Breast epithelium (tissue), 4 donors: Measurements from ENCODE around the gene LRFN3. TPM values are rescaled to one million over a fixed set of nuclear protein-coding genes. Genes with fewer than 3 reads are reported as not detected.
"Not testable (repeated sequence)": the region's sequence is repeated elsewhere in the genome, so short reads cannot be mapped to it uniquely, and the experiment has no call there.

ENCODE experiments used
- DNase-seq, 2 donors: peaks; one replicate each; pipeline ENCODE4 v3.0.0-alpha.2; 2019; ENCODE audit warnings: low spot score in 2 of 2
- H3K27ac ChIP-seq, 2 donors: fragments of 200-600 bp; sonication (generic) in 1 of 2; one replicate each; pipeline ENCODE4 v1.5.1; 2016 to 2019; ENCODE audit warnings: mild to moderate bottlenecking in 1 of 2
- H3K27me3 ChIP-seq, 2 donors: fragments of 200-600 bp; sonication (generic) in 1 of 2; one replicate each; pipeline versions ENCODE4 v1.5.1 to v1.6.0; 2017 to 2019; ENCODE audit warnings: control low read depth in 1 of 2, mild to moderate bottlenecking in 1 of 2
- H3K36me3 ChIP-seq: fragments of 200-600 bp; one replicate; pipeline ENCODE4 v1.5.1; 2019
- H3K4me1 ChIP-seq, 2 donors: fragments of 200-600 bp; sonication (generic); one replicate each; pipeline ENCODE4 v1.5.1; 2016 to 2019; ENCODE audit warnings: control low read depth in 1 of 2
- H3K4me3 ChIP-seq, 3 donors: fragments of 200-600 bp; sonication (generic); 1 replicate in 2 of 3; 2 replicates in 1 of 3; pipeline ENCODE4 v1.5.1; 2016 to 2019; ENCODE audit warnings: mild to moderate bottlenecking in 3 of 3, moderate library complexity in 2 of 3
- H3K9me3 ChIP-seq, 2 donors: fragments of 200-600 bp; sonication (generic) in 1 of 2; one replicate each; pipeline ENCODE4 v1.5.1; 2016 to 2019; ENCODE audit warnings: control low read depth in 1 of 2
- CTCF ChIP-seq, 3 donors: fragments of 450-650 bp; IDR thresholded peaks; one replicate each; pipeline ENCODE4 v1.5.1; 2016 to 2017; ENCODE audit warnings: antibody characterized with exemption in 3 of 3, mild to moderate bottlenecking in 3 of 3, moderate library complexity in 3 of 3
- POLR2A ChIP-seq: fragments of 450-650 bp; IDR thresholded peaks from one replicate; pipeline ENCODE4 v1.6.1; 2016; ENCODE audit warnings: antibody characterized with exemption, mild to moderate bottlenecking, moderate library complexity
- POLR2AphosphoS5 ChIP-seq, 3 donors: sonication (generic); formaldehyde crosslinking; IDR thresholded peaks; one replicate each; pipeline ENCODE4 v1.6.1; 2017; ENCODE audit warnings: antibody characterized with exemption in 3 of 3
- intact Hi-C: fragments of 100-400 bp; cut with DNase I; formaldehyde crosslinking; loops from one replicate; pipeline ENCODE4 v1.15.1; 2023; ENCODE audit warnings: low total_unique reads
- total RNA-seq, 3 donors: library from RNA; depleted of rRNA; stranded (reverse); fragments of >200 nt; gene quantifications; one replicate each; pipeline ENCODE4 v1.1.0, GENCODE V29; 2016

Gene LRFN3
- total RNA-seq: 1 to 10 TPM; 5.2 to 6.7 (median 5.4) TPM

GRCh38 chr19:35935911-35936737, at the start of gene LRFN3:
LRFN3 (plus strand) TSS chr19:35936374; CDS start chr19:35939426, 3,052 bp downstream.
- H3K4me1 ChIP-seq: peaks cover 3 to 6% of the 10 kb centered on the region in 2 donors
- no peaks in the 10 kb centered on the region for H3K9me3 ChIP-seq
- peak within 1 kb of the TSS; percentile 79 to 89 for H3K27ac ChIP-seq
- H3K27me3 ChIP-seq: no peaks in the 10 kb centered on the region
- peak within 1 kb of the TSS; percentile 61 to 79 (median 70) for H3K4me3 ChIP-seq
- H3K36me3 ChIP-seq: peaks cover 5% of the 10 kb centered on the region
- intact Hi-C loops: no loop called here
- no peak for TF ChIP-seq CTCF (IDR thresholded peaks at IDR 0.05)
- TF ChIP-seq POLR2AphosphoS5 (IDR thresholded peaks at IDR 0.05): no peak
- no peak for TF ChIP-seq POLR2A
- peak in 1 of 2 donors; percentile 32 for DNase-seq

GRCh38 chr19:35887197-35887596, 49.0 kb upstream of the LRFN3 start:
- DNase-seq: no peak
- no peak overlapping the region for H3K4me3 ChIP-seq
- H3K4me1 ChIP-seq: no peaks in the 10 kb centered on the region
- H3K27ac ChIP-seq: no peak overlapping the region
- no peaks in the 10 kb centered on the region for H3K36me3 ChIP-seq
- H3K9me3 ChIP-seq: no peaks in the 10 kb centered on the region
- intact Hi-C loops: no loop called here
- no peak for TF ChIP-seq POLR2A
- TF ChIP-seq CTCF (IDR thresholded peaks at IDR 0.05): no peak
- TF ChIP-seq POLR2AphosphoS5 (IDR thresholded peaks at IDR 0.05): no peak
- no peaks in the 10 kb centered on the region for H3K27me3 ChIP-seq

GRCh38 chr19:35888398-35888797, 47.8 kb upstream of the LRFN3 start:
- H3K4me1 ChIP-seq: no peaks in the 10 kb centered on the region
- intact Hi-C loops: no loop called here
- no peak for DNase-seq
- no peaks in the 10 kb centered on the region for H3K27me3 ChIP-seq
- H3K36me3 ChIP-seq: no peaks in the 10 kb centered on the region
- H3K9me3 ChIP-seq: no peaks in the 10 kb centered on the region
- TF ChIP-seq POLR2A: no peak
- H3K4me3 ChIP-seq: no peak overlapping the region
- no peak overlapping the region for H3K27ac ChIP-seq

- intact Hi-C loops: no loop called here
- DNase-seq: no peak
- H3K9me3 ChIP-seq: no peaks in the 10 kb centered on the region
- no peaks in the 10 kb centered on the region for H3K36me3 ChIP-seq
- no peaks in the 10 kb centered on the region for H3K4me1 ChIP-seq
- no peaks in the 10 kb centered on the region for H3K27me3 ChIP-seq
- H3K4me3 ChIP-seq: no peak overlapping the region
- TF ChIP-seq CTCF (IDR thresholded peaks at IDR 0.05) (no peak), POLR2A (no peak), POLR2AphosphoS5 (IDR thresholded peaks at IDR 0.05) (no peak)
- no peak overlapping the region for H3K27ac ChIP-seq
Measured at GRCh38 chr19:35889370-35890112, 46.6 kb upstream of the LRFN3 start.

GRCh38 chr19:35890113-35890650, 46.0 kb upstream of the LRFN3 start:
- no peaks in the 10 kb centered on the region for H3K9me3 ChIP-seq
- no peaks in the 10 kb centered on the region for H3K27me3 ChIP-seq
- H3K4me1 ChIP-seq: no peaks in the 10 kb centered on the region
- DNase-seq: no peak
- no peaks in the 10 kb centered on the region for H3K36me3 ChIP-seq
- no peak overlapping the region for H3K4me3 ChIP-seq
- TF ChIP-seq POLR2AphosphoS5 (IDR thresholded peaks at IDR 0.05) (no peak), CTCF (IDR thresholded peaks at IDR 0.05) (no peak), POLR2A (no peak)
- intact Hi-C loops: no loop called here
- H3K27ac ChIP-seq: no peak overlapping the region

- intact Hi-C loops, H3K36me3 ChIP-seq, H3K27me3 ChIP-seq, H3K9me3 ChIP-seq, H3K27ac ChIP-seq, H3K4me3 ChIP-seq, DNase-seq, H3K4me1 ChIP-seq: not testable (repeated sequence)
Measured at GRCh38 chr19:35891819-35892218, 44.4 kb upstream of the LRFN3 start.
